Body of pancreas (tissue), 4 donors: ENCODE measurements around the gene LRIG1. TPM values are rescaled to one million over a fixed set of nuclear protein-coding genes. Genes with fewer than 3 reads are reported as not detected.

Experiments used
- ATAC-seq: fragments of 150-250 bp; one replicate; pipeline ENCODE4 v1.9.1; 2016
- DNase-seq, 4 donors: peaks; one replicate each; pipeline ENCODE4 v3.0.0-alpha.2; 2019
- H3K27ac ChIP-seq, 4 donors: fragments of 200-600 bp; sonication (generic); 1 replicate in 3 of 4; 2 replicates in 1 of 4; pipeline versions ENCODE4 v1.5.1 to v1.6.1; 2016 to 2019; ENCODE audit warnings: mild to moderate bottlenecking in 1 of 4, mixed read lengths in 1 of 4, moderate library complexity in 1 of 4
- H3K27me3 ChIP-seq, 2 donors: fragments of 200-600 bp; sonication (generic); one replicate each; pipeline ENCODE4 v1.6.0; 2016; ENCODE audit warnings: mild to moderate bottlenecking in 1 of 2
- H3K36me3 ChIP-seq, 2 donors: fragments of 200-600 bp; sonication (generic); replicated peaks in 1 of 2; 2 replicates each; pipeline ENCODE4 v1.5.1; 2016; ENCODE audit warnings: low read depth in 2 of 2; ENCODE audit not compliant: insufficient read depth in 1 of 2
- H3K4me1 ChIP-seq: fragments of 200-600 bp; sonication (generic); one replicate; pipeline ENCODE4 v1.6.0; 2016
- H3K4me3 ChIP-seq, 2 donors: fragments of 200-600 bp; sonication (generic); 1 replicate in 1 of 2; 2 replicates in 1 of 2; pipeline ENCODE4 v1.5.1; 2016 to 2019
- H3K9me3 ChIP-seq, 3 donors: fragments of 200-600 bp; sonication (generic); 1 replicate in 2 of 3; 2 replicates in 1 of 3; pipeline ENCODE4 v1.5.1; 2016
- CTCF ChIP-seq, 7 experiments: fragments of 450-650 bp in 4 of 7; fragments of 200-600 bp in 3 of 7; sonication (generic) in 3 of 7; IDR thresholded peaks; one replicate each; pipeline ENCODE4 v1.5.1; 2016 to 2019; ENCODE audit warnings: antibody characterized with exemption in 7 of 7
- POLR2A ChIP-seq, 3 donors: fragments of 450-650 bp; IDR thresholded peaks; one replicate each; pipeline ENCODE4 v1.6.1; 2016; ENCODE audit warnings: antibody characterized with exemption in 3 of 3, mild to moderate bottlenecking in 2 of 3
- WGBS, 2 donors: methylation state at CpG; one replicate each; pipeline ENCODE4 v1.1.5; 2017; 5-methylcytosine and 5-hydroxymethylcytosine counted together
- intact Hi-C: fragments of 100-400 bp; cut with DNase I; formaldehyde crosslinking; loops from one replicate; pipeline ENCODE4 v1.15.1; 2023
- total RNA-seq, 2 donors: library from RNA; depleted of rRNA; stranded (reverse); fragments of >200 nt; gene quantifications; one replicate each; pipeline ENCODE4 v1.1.0, GENCODE V29; 2016

The LRIG1 gene
- total RNA-seq, 2 donors from 2014 or later: 111 to 114 TPM

- no peak for ATAC-seq
- intact Hi-C loops: no loop called here
- Histone ChIP-seq H3K36me3 (peaks cover 19 to 21% of the 10 kb centered on the region in 2 donors), H3K27me3 (no peaks in the 10 kb centered on the region), H3K9me3 (peaks cover 0 to 4% (median 0%) of the 10 kb centered on the region in 3 donors), H3K4me1 (peaks cover 46% of the 10 kb centered on the region), H3K4me3 (no peak overlapping the region), H3K27ac (peak overlapping the region; percentile 2 to 41 (median 22))
- WGBS, 2 donors: 56 to 57% methylated on average over 12 to 14 of the region's 14 CpGs
- TF ChIP-seq POLR2A (IDR thresholded peaks at IDR 0.05): no peak
- TF ChIP-seq CTCF (IDR thresholded peaks at IDR 0.05): no peak
- no peak for DNase-seq
Observed at GRCh38 chr3:66416556-66417304, 84.1 kb downstream of the LRIG1 start.

GRCh38 chr3:66415867-66416428 lies 84.9 kb downstream of the LRIG1 start:
- Histone ChIP-seq H3K4me3 (no peak overlapping the region), H3K4me1 (peaks cover 46% of the 10 kb centered on the region), H3K27me3 (no peaks in the 10 kb centered on the region), H3K9me3 (no peaks in the 10 kb centered on the region), H3K27ac (peak overlapping the region in 2 of 4 donors; percentile 15 to 41), H3K36me3 (peaks cover 19 to 26% of the 10 kb centered on the region in 2 donors)
- intact Hi-C loops: no loop called here
- no peak for DNase-seq
- ATAC-seq: no peak
- TF ChIP-seq CTCF (IDR thresholded peaks at IDR 0.05): no peak
- TF ChIP-seq POLR2A (IDR thresholded peaks at IDR 0.05): no peak
- WGBS, 2 donors: 49 to 58% methylated on average over 5 of the region's 5 CpGs

- TF ChIP-seq POLR2A (IDR thresholded peaks at IDR 0.05) (no peak), CTCF (IDR thresholded peaks at IDR 0.05) (no peak)
Observed at GRCh38 chr3:66414846-66415245, 86.0 kb downstream of the LRIG1 start.

GRCh38 chr3:66413151-66413751 lies 87.6 kb downstream of the LRIG1 start:
- DNase-seq: no peak
- H3K4me1 ChIP-seq: peaks cover 29% of the 10 kb centered on the region
- intact Hi-C loops: no loop called here

More at GRCh38 chr3:66414846-66415245, 86.0 kb downstream of the LRIG1 start:
- 83 to 84% methylated on average over 5 of the region's 5 CpGs for WGBS, 2 donors
- Histone ChIP-seq H3K27ac (peak overlapping the region in 1 of 4 donors; percentile 5), H3K9me3 (no peaks in the 10 kb centered on the region), H3K4me1 (peaks cover 43% of the 10 kb centered on the region), H3K36me3 (peaks cover 19 to 30% of the 10 kb centered on the region in 2 donors), H3K27me3 (no peaks in the 10 kb centered on the region), H3K4me3 (no peak overlapping the region)
- DNase-seq (peak in 1 of 4 donors; percentile 2), ATAC-seq (no peak)
- intact Hi-C loops: no loop called here

More at GRCh38 chr3:66413151-66413751, 87.6 kb downstream of the LRIG1 start:
- Histone ChIP-seq H3K27ac (peak overlapping the region in 1 of 4 donors; percentile 0), H3K36me3 (peaks cover 19 to 33% of the 10 kb centered on the region in 2 donors), H3K9me3 (no peaks in the 10 kb centered on the region), H3K4me3 (no peak overlapping the region), H3K27me3 (no peaks in the 10 kb centered on the region)
- no peak for TF ChIP-seq CTCF (IDR thresholded peaks at IDR 0.05)
- no peak for TF ChIP-seq POLR2A (IDR thresholded peaks at IDR 0.05)
- WGBS, 2 donors: 76 to 84% methylated on average over 3 to 7 of the region's 7 CpGs
- no peak for ATAC-seq
